Epithelial cell of esophagus (primary cell): ENCODE results near the gene GBGT1.
"Not testable (repeated sequence)": the region's sequence is repeated elsewhere in the genome, so short reads cannot be mapped to it uniquely, and the experiment has no call there.

Experiments
- DNase-seq: peaks from one replicate; pipeline ENCODE4 v3.0.0; 2010; ENCODE audit warnings: low read depth
- H3K4me3 ChIP-seq: 2 replicates; pipeline ENCODE4 v1.5.1; 2011; ENCODE audit warnings: mild to moderate bottlenecking, low read length, control low read depth
- CTCF ChIP-seq: IDR thresholded peaks from 2 replicates; pipeline ENCODE4 v1.5.1; 2011; ENCODE audit warnings: low read depth, mild to moderate bottlenecking, low read length, control low read depth, inconsistent platforms; ENCODE audit not compliant: insufficient read depth; ENCODE audit errors: missing control alignments

Gene GBGT1

GRCh38 chr9:133205996-133206931, 42.5 kb upstream of the GBGT1 start:
- TF ChIP-seq CTCF: no peak
- DNase-seq: no peak
- no peak overlapping the region for H3K4me3 ChIP-seq

- H3K4me3 ChIP-seq, DNase-seq: not testable (repeated sequence)
Observed at GRCh38 chr9:133205481-133205887, 41.8 kb upstream of the GBGT1 start.

GRCh38 chr9:133204993-133205336, 41.3 kb upstream of the GBGT1 start:
- no peak overlapping the region for H3K4me3 ChIP-seq
- no peak for DNase-seq
- TF ChIP-seq CTCF: no peak

GRCh38 chr9:133204335-133204992, 40.8 kb upstream of the GBGT1 start:
- TF ChIP-seq CTCF: no peak
- H3K4me3 ChIP-seq: no peak overlapping the region
- DNase-seq: no peak

- no peak for DNase-seq
- no peak for TF ChIP-seq CTCF
- no peak overlapping the region for H3K4me3 ChIP-seq
Observed at GRCh38 chr9:133203506-133204075, 39.9 kb upstream of the GBGT1 start.

- no peak overlapping the region for H3K4me3 ChIP-seq
- no peak for DNase-seq
- no peak for TF ChIP-seq CTCF
Observed at GRCh38 chr9:133202688-133203453, 39.2 kb upstream of the GBGT1 start.

GRCh38 chr9:133202145-133202513, 38.4 kb upstream of the GBGT1 start:
- no peak for TF ChIP-seq CTCF

More at GRCh38 chr9:133202145-133202513, 38.4 kb upstream of the GBGT1 start:
- DNase-seq: no peak
- no peak overlapping the region for H3K4me3 ChIP-seq
